Tibial artery (tissue), 4 donors: ENCODE measurements around the gene NIPBL.
"Not testable (repeated sequence)": the region's sequence is repeated elsewhere in the genome, so short reads cannot be mapped to it uniquely, and the experiment has no call there.

Experiments
- DNase-seq, 2 donors: peaks; one replicate each; pipeline ENCODE4 v3.0.0-alpha.2; 2019
- H3K27ac ChIP-seq, 2 donors: fragments of 200-600 bp; sonication (generic) in 1 of 2; 1 replicate in 1 of 2; 2 replicates in 1 of 2; pipeline ENCODE4 v1.5.1; 2018 to 2019; ENCODE audit warnings: mild to moderate bottlenecking in 1 of 2
- H3K27me3 ChIP-seq, 2 donors: fragments of 200-600 bp; sonication (generic) in 1 of 2; one replicate each; pipeline versions ENCODE4 v1.5.1 to v1.6.0; 2016 to 2019
- H3K36me3 ChIP-seq, 3 donors: fragments of 200-600 bp; sonication (generic) in 2 of 3; one replicate each; pipeline ENCODE4 v1.5.1; 2016 to 2019; ENCODE audit warnings: mild to moderate bottlenecking in 2 of 3
- H3K4me1 ChIP-seq, 4 donors: fragments of 200-600 bp; sonication (generic) in 2 of 4; 1 replicate in 3 of 4; 2 replicates in 1 of 4; pipeline ENCODE4 v1.5.1; 2016 to 2019
- H3K4me3 ChIP-seq, 2 donors: fragments of 200-600 bp; sonication (generic) in 1 of 2; 1 replicate in 1 of 2; 2 replicates in 1 of 2; pipeline ENCODE4 v1.5.1; 2018 to 2019; ENCODE audit warnings: mild to moderate bottlenecking in 2 of 2
- H3K9me3 ChIP-seq, 3 donors: fragments of 200-600 bp; sonication (generic) in 1 of 3; one replicate each; pipeline ENCODE4 v1.5.1; 2016 to 2019
- CTCF ChIP-seq, 2 experiments: fragments of 200-600 bp in 1 of 2; fragments of 450-650 bp in 1 of 2; IDR thresholded peaks; one replicate each; pipeline ENCODE4 v1.5.1; 2017 to 2019; ENCODE audit warnings: antibody characterized with exemption in 2 of 2, mild to moderate bottlenecking in 1 of 2, moderate library complexity in 1 of 2
- intact Hi-C: fragments of 100-400 bp; cut with DNase I; formaldehyde crosslinking; loops from one replicate; pipeline ENCODE4 v1.15.0; 2023; ENCODE audit warnings: low total_unique reads

NIPBL gene

GRCh38 chr5:36886791-36887190 lies 10.2 kb downstream of the NIPBL start:
- Histone ChIP-seq H3K9me3 (no peaks in the 10 kb centered on the region), H3K27ac (no peak overlapping the region), H3K4me1 (peaks cover 0 to 72% (median 11%) of the 10 kb centered on the region in 4 donors), H3K27me3 (no peaks in the 10 kb centered on the region), H3K4me3 (no peak overlapping the region), H3K36me3 (peaks cover 0 to 9% (median 0%) of the 10 kb centered on the region in 3 donors)
- no peak for TF ChIP-seq CTCF (IDR thresholded peaks at IDR 0.05)
- intact Hi-C loops, result no loop called here
- no peak for DNase-seq

GRCh38 chr5:36887532-36887931 lies 11.0 kb downstream of the NIPBL start:
- TF ChIP-seq CTCF (IDR thresholded peaks at IDR 0.05), result no peak
- H3K27ac ChIP-seq, result no peak overlapping the region
- no peaks in the 10 kb centered on the region for H3K27me3 ChIP-seq
- H3K9me3 ChIP-seq, result no peaks in the 10 kb centered on the region
- intact Hi-C loops, result no loop called here
- H3K4me1 ChIP-seq, result peaks cover 0 to 70% (median 11%) of the 10 kb centered on the region in 4 donors
- DNase-seq, result no peak
- H3K36me3 ChIP-seq, result peaks cover 0 to 9% (median 0%) of the 10 kb centered on the region in 3 donors
- H3K4me3 ChIP-seq, result no peak overlapping the region

- Histone ChIP-seq H3K4me3 (no peak overlapping the region), H3K9me3 (no peaks in the 10 kb centered on the region), H3K4me1 (peaks cover 0 to 66% (median 9%) of the 10 kb centered on the region in 4 donors), H3K27ac (no peak overlapping the region), H3K36me3 (peaks cover 0 to 9% (median 0%) of the 10 kb centered on the region in 3 donors), H3K27me3 (no peaks in the 10 kb centered on the region)
- intact Hi-C loops, result no loop called here
- no peak for TF ChIP-seq CTCF (IDR thresholded peaks at IDR 0.05)
- DNase-seq, result no peak
Observed at GRCh38 chr5:36888303-36888702, 11.7 kb downstream of the NIPBL start.

- no peak for TF ChIP-seq CTCF (IDR thresholded peaks at IDR 0.05)
Observed at GRCh38 chr5:36889264-36889663, 12.7 kb downstream of the NIPBL start.

GRCh38 chr5:36891266-36891665 lies 14.7 kb downstream of the NIPBL start:
- H3K27ac ChIP-seq, result no peak overlapping the region
- intact Hi-C loops, result no loop called here
- peaks cover 0 to 67% (median 8%) of the 10 kb centered on the region in 4 donors for H3K4me1 ChIP-seq

More at GRCh38 chr5:36889264-36889663, 12.7 kb downstream of the NIPBL start:
- H3K9me3 ChIP-seq, result no peaks in the 10 kb centered on the region
- H3K4me1 ChIP-seq, result peaks cover 0 to 67% (median 9%) of the 10 kb centered on the region in 4 donors
- DNase-seq, result no peak
- no peak overlapping the region for H3K27ac ChIP-seq
- no peak overlapping the region for H3K4me3 ChIP-seq
- no peaks in the 10 kb centered on the region for H3K27me3 ChIP-seq
- H3K36me3 ChIP-seq, result peaks cover 0 to 9% (median 0%) of the 10 kb centered on the region in 3 donors
- intact Hi-C loops, result no loop called here

GRCh38 chr5:36892085-36892830 lies 15.7 kb downstream of the NIPBL start:
- H3K36me3 ChIP-seq, DNase-seq, H3K27me3 ChIP-seq, H3K9me3 ChIP-seq, H3K27ac ChIP-seq, intact Hi-C loops, H3K4me3 ChIP-seq: not testable (repeated sequence)
- H3K4me1 ChIP-seq, result peaks cover 0 to 67% (median 8%) of the 10 kb centered on the region in 4 donors

More at GRCh38 chr5:36891266-36891665, 14.7 kb downstream of the NIPBL start:
- Histone ChIP-seq H3K27me3 (no peaks in the 10 kb centered on the region), H3K36me3 (peaks cover 0 to 9% (median 0%) of the 10 kb centered on the region in 3 donors), H3K9me3 (no peaks in the 10 kb centered on the region), H3K4me3 (no peak overlapping the region)
- TF ChIP-seq CTCF (IDR thresholded peaks at IDR 0.05), result no peak
- DNase-seq, result no peak
